Fibroblast of pulmonary artery (primary cell): ENCODE results near the gene TBC1D21.

ENCODE experiments used
- DNase-seq: peaks from one replicate; pipeline ENCODE4 v3.0.0-alpha.2; 2010; ENCODE audit warnings: low read depth
- H3K4me3 ChIP-seq: replicated peaks from 2 replicates; pipeline ENCODE4 v1.5.1; 2011; ENCODE audit warnings: low read depth, mild to moderate bottlenecking, control low read depth, low read length, moderate library complexity
- CTCF ChIP-seq: IDR thresholded peaks from 2 replicates; pipeline ENCODE4 v1.5.1; 2011; ENCODE audit warnings: mild to moderate bottlenecking, control low read depth, low read length, inconsistent platforms; ENCODE audit errors: missing control alignments

TBC1D21 gene

GRCh38 chr15:73867426-73867825 is 5.9 kb upstream of the TBC1D21 start:
- TF ChIP-seq CTCF = no peak
- DNase-seq = no peak
- no peak overlapping the region for H3K4me3 ChIP-seq

DNA sequence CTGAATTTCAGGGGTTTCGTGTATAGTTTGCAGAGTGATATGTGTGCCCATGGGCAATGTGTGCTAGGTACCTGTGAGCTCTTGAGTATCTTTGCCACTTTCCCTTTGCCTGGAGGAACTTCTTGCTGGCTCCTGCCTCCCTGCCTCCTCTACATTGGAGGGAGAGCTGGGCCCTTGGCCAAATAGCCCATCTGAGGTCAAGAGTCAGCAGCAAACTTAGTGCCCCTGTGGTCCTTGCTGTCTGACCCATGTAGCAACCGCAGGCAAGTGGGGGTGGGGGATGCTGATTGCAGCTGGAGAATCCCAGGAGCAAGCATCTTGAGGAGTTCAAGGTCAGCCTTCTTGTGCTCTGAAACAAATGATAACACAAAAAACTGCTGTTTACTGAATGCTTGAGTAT is 5.4 kb upstream of the TBC1D21 start:
- H3K4me3 ChIP-seq = no peak overlapping the region
- DNase-seq = no peak
- TF ChIP-seq CTCF = no peak

DNA sequence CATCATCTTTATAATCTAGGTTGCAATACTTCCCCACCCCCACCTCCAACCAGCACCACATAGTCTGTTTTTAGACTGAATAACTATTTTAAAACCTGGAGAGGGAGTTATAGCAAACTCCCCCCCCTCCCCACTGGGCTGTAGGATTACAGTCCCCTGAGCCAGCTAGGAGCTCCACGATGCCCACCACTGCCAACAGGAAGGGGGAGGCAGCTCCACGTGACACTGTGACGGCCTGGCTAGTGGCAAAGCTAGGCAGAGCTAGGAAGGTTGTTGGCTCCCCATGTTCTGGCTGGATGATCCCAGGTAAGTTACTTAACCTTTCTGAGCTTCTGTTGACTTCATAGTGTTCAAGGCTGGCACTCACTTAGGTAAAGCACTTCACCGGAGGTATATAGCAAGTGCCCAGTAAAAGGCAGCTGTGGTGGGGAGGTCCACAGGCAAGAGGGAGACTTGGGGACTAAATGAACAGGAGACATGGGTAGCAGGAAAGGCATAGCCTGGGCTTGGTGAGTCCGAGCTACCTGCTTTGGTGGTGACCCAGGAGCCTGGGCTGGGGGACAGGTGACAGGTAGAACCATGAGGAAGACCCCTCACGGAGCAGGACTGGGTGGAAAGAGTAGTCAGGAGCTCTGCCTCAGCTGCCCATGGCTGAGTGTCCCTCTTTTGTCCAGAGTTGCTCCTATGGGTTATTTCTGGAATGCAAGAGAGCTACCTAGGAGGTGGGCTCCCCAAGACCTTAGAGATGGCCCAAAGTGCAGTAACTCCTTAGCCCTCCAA is 4.0 kb upstream of the TBC1D21 start:
- no peak overlapping the region for H3K4me3 ChIP-seq
- no peak for TF ChIP-seq CTCF
- DNase-seq = no peak

- peak; percentile 14 for TF ChIP-seq CTCF
- no peak overlapping the region for H3K4me3 ChIP-seq
- DNase-seq = peak; percentile 90
Measured at GRCh38 chr15:73870700-73871408, 2.5 kb upstream of the TBC1D21 start.

- peak; percentile 26 for DNase-seq
- TF ChIP-seq CTCF = no peak
- no peak overlapping the region for H3K4me3 ChIP-seq
Measured at GRCh38 chr15:73872346-73872745, 1.0 kb upstream of the TBC1D21 start.

GRCh38 chr15:73873889-73874511 is 636 bp downstream of the TBC1D21 start:
- peak; percentile 77 for DNase-seq
- no peak overlapping the region for H3K4me3 ChIP-seq
- TF ChIP-seq CTCF = peak; percentile 71
